ENCODE data around the gene IGSF8. TPM values are rescaled to one million over a fixed set of nuclear protein-coding genes. Genes with fewer than 3 reads are reported as not detected.

IGSF8 gene
- total RNA-seq, 1 experiment from 2014 or later, result 101 TPM

- ChIA-PET CTCF (interaction anchor here (0.9 to 31.0 kb wide), 6 partner anchors 8 to 150 kb away, joined by 3 to 978 read pairs (median 3); partner anchors contain the start of genes KCNJ10 and KCNJ9), POLR2A (interaction anchor here (0.7 kb wide), 1 partner anchor 11 kb away, joined by 4 read pairs; no protein-coding TSS in a partner anchor)
- Mint-ChIP-seq H3K4me1 (peaks cover 21% of the 10 kb centered on the region), H3K27ac (no peak overlapping the region), H3K27me3 (ENCODE audit: low read depth) (peaks cover 9% of the 10 kb centered on the region), H3K9me3 (no peaks in the 10 kb centered on the region), H3K4me3 (no peak overlapping the region), H3K36me3 (no peaks in the 10 kb centered on the region)
- TF ChIP-seq MYBL2 (CRISPR knock-in tag; IDR thresholded peaks at IDR 0.05) (no peak), ZNF532 (CRISPR knock-in tag; IDR thresholded peaks at IDR 0.05; ENCODE audit: borderline replicate concordance) (no peak), ZNF317 (CRISPR knock-in tag; IDR thresholded peaks at IDR 0.05; ENCODE audit: borderline replicate concordance, low read depth) (no peak), ATF3 (CRISPR knock-in tag; conservative IDR thresholded peaks at IDR 0.05) (no peak), NFE2L1 (CRISPR knock-in tag; IDR thresholded peaks at IDR 0.05) (no peak), GABPB1 (CRISPR knock-in tag; IDR thresholded peaks at IDR 0.05) (no peak), ZNF281 (CRISPR knock-in tag; IDR thresholded peaks at IDR 0.05) (no peak), ZSCAN18 (CRISPR knock-in tag; IDR thresholded peaks at IDR 0.05) (no peak), JUN (CRISPR knock-in tag; IDR thresholded peaks at IDR 0.05) (no peak), TP53 (CRISPR knock-in tag; IDR thresholded peaks at IDR 0.05) (no peak), EMX1 (CRISPR knock-in tag; IDR thresholded peaks at IDR 0.05) (no peak), JAZF1 (CRISPR knock-in tag; IDR thresholded peaks at IDR 0.05) (no peak), PREB (CRISPR knock-in tag; IDR thresholded peaks at IDR 0.05; ENCODE audit: borderline replicate concordance) (no peak), NFATC4 (CRISPR knock-in tag; IDR thresholded peaks at IDR 0.05) (no peak), MAX (CRISPR knock-in tag; IDR thresholded peaks at IDR 0.05) (no peak), ZNF512 (CRISPR knock-in tag; IDR thresholded peaks at IDR 0.05; ENCODE audit: borderline replicate concordance) (no peak), CBFB (CRISPR knock-in tag; IDR thresholded peaks at IDR 0.05; ENCODE audit: low read depth) (no peak)
- TF ChIP-seq, protein P1, sequence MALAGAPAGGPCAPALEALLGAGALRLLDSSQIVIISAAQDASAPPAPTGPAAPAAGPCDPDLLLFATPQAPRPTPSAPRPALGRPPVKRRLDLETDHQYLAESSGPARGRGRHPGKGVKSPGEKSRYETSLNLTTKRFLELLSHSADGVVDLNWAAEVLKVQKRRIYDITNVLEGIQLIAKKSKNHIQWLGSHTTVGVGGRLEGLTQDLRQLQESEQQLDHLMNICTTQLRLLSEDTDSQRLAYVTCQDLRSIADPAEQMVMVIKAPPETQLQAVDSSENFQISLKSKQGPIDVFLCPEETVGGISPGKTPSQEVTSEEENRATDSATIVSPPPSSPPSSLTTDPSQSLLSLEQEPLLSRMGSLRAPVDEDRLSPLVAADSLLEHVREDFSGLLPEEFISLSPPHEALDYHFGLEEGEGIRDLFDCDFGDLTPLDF (CRISPR knock-in tag; IDR thresholded peaks at IDR 0.05), result no peak
- TF ChIP-seq, protein P2, sequence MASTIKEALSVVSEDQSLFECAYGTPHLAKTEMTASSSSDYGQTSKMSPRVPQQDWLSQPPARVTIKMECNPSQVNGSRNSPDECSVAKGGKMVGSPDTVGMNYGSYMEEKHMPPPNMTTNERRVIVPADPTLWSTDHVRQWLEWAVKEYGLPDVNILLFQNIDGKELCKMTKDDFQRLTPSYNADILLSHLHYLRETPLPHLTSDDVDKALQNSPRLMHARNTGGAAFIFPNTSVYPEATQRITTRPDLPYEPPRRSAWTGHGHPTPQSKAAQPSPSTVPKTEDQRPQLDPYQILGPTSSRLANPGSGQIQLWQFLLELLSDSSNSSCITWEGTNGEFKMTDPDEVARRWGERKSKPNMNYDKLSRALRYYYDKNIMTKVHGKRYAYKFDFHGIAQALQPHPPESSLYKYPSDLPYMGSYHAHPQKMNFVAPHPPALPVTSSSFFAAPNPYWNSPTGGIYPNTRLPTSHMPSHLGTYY (CRISPR knock-in tag; IDR thresholded peaks at IDR 0.05), result no peak
- no peak for ATAC-seq
- no peak for DNase-seq (ENCODE audit: low spot score)
Measured at GRCh38 chr1:160043543-160043942, 54.9 kb downstream of the IGSF8 start.

Measured in WTC11 (cell line).